ENCODE measurements around the gene GRM8.

Gene GRM8

GRCh38 chr7:126449611-126450268 is 803.0 kb downstream of the GRM8 start:
- Histone ChIP-seq H3K27me3 (ENCODE audit: control insufficient read depth in 1 of 2, insufficient read depth in 2 of 2, low read length in 2 of 2) (no peaks in the 10 kb centered on the region), H3K27ac (ENCODE audit: low read depth, low read length) (no peak overlapping the region), H3K4me3 (ENCODE audit: low read depth in 1 of 2, low read length in 2 of 2) (no peak overlapping the region), H3K36me3 (ENCODE audit: insufficient read depth, low read length) (no peaks in the 10 kb centered on the region), H3K9me3 (ENCODE audit: low read length) (no peaks in the 10 kb centered on the region), H3K9ac (ENCODE audit: low read length) (no peak overlapping the region), H3K4me1 (ENCODE audit: insufficient read depth, low read length) (no peaks in the 10 kb centered on the region)

- H3K36me3 ChIP-seq (ENCODE audit: insufficient read depth, low read length) = no peaks in the 10 kb centered on the region
- H3K27ac ChIP-seq (ENCODE audit: low read depth, low read length) = no peak overlapping the region
- H3K9ac ChIP-seq (ENCODE audit: low read length) = no peak overlapping the region
- no peaks in the 10 kb centered on the region for H3K9me3 ChIP-seq (ENCODE audit: low read length)
- H3K4me1 ChIP-seq (ENCODE audit: insufficient read depth, low read length) = no peaks in the 10 kb centered on the region
- no peak overlapping the region for H3K4me3 ChIP-seq (ENCODE audit: low read depth in 1 of 2, low read length in 2 of 2)
- H3K27me3 ChIP-seq (ENCODE audit: control insufficient read depth in 1 of 2, insufficient read depth in 2 of 2, low read length in 2 of 2) = no peaks in the 10 kb centered on the region
Observed at GRCh38 chr7:126447984-126448383, 804.8 kb downstream of the GRM8 start.

- H3K36me3 ChIP-seq (ENCODE audit: insufficient read depth, low read length) = no peaks in the 10 kb centered on the region
- H3K9ac ChIP-seq (ENCODE audit: low read length) = no peak overlapping the region
- no peaks in the 10 kb centered on the region for H3K4me1 ChIP-seq (ENCODE audit: insufficient read depth, low read length)
- H3K9me3 ChIP-seq (ENCODE audit: low read length) = no peaks in the 10 kb centered on the region
- H3K27ac ChIP-seq (ENCODE audit: low read depth, low read length) = no peak overlapping the region
- no peaks in the 10 kb centered on the region for H3K27me3 ChIP-seq (ENCODE audit: control insufficient read depth in 1 of 2, insufficient read depth in 2 of 2, low read length in 2 of 2)
- no peak overlapping the region for H3K4me3 ChIP-seq (ENCODE audit: low read depth in 1 of 2, low read length in 2 of 2)
Observed at GRCh38 chr7:126445991-126446390, 806.8 kb downstream of the GRM8 start.

GRCh38 chr7:126443951-126444350 is 808.8 kb downstream of the GRM8 start:
- no peaks in the 10 kb centered on the region for H3K36me3 ChIP-seq (ENCODE audit: insufficient read depth, low read length)
- no peak overlapping the region for H3K27ac ChIP-seq (ENCODE audit: low read depth, low read length)
- no peaks in the 10 kb centered on the region for H3K9me3 ChIP-seq (ENCODE audit: low read length)
- H3K27me3 ChIP-seq (ENCODE audit: control insufficient read depth in 1 of 2, insufficient read depth in 2 of 2, low read length in 2 of 2) = no peaks in the 10 kb centered on the region
- no peak overlapping the region for H3K9ac ChIP-seq (ENCODE audit: low read length)
- H3K4me3 ChIP-seq (ENCODE audit: low read depth in 1 of 2, low read length in 2 of 2) = no peak overlapping the region
- no peaks in the 10 kb centered on the region for H3K4me1 ChIP-seq (ENCODE audit: insufficient read depth, low read length)

DNA sequence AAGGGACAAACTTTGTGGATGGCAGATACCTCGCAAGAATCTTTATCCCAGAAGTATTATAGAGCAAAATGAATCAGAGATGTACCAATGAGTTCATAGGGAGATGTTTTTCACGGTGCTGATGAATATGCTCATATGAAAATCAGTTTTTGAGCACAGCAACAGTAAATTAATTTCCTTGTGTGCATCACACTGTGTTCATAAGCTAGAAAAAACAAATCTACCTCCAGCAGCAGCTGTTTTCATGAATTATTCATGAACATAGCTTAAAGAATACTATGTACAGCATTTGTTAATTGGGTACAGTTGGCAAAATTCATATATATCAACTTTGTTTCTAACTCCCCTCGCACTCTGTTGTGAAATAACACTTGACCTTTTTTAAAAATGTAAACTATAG is 809.8 kb downstream of the GRM8 start:
- no peaks in the 10 kb centered on the region for H3K9me3 ChIP-seq (ENCODE audit: low read length)
- no peak overlapping the region for H3K9ac ChIP-seq (ENCODE audit: low read length)
- no peaks in the 10 kb centered on the region for H3K27me3 ChIP-seq (ENCODE audit: control insufficient read depth in 1 of 2, insufficient read depth in 2 of 2, low read length in 2 of 2)

DNA sequence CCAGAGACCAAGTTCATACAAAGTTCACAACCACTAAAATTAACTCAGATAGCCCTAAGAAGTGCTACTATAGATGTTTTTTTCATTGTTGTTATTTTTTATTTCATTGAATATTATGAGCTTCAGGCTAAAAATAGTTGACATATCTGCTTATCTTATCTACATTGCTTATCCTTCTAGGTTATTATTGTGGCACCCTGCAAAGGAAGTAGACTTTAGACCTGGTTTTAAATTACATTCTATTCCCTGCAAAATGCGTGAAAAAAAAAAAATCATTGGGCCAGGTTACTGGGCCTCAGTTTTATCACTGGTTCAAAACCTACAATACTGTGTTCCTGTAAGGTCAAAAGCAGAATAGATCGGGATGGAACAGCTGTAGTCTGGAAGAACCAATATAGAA is 811.0 kb downstream of the GRM8 start:
- Histone ChIP-seq H3K27ac (ENCODE audit: low read depth, low read length) (no peak overlapping the region), H3K4me1 (ENCODE audit: insufficient read depth, low read length) (no peaks in the 10 kb centered on the region), H3K27me3 (ENCODE audit: control insufficient read depth in 1 of 2, insufficient read depth in 2 of 2, low read length in 2 of 2) (no peaks in the 10 kb centered on the region), H3K4me3 (ENCODE audit: low read depth in 1 of 2, low read length in 2 of 2) (no peak overlapping the region), H3K9ac (ENCODE audit: low read length) (no peak overlapping the region), H3K9me3 (ENCODE audit: low read length) (no peaks in the 10 kb centered on the region), H3K36me3 (ENCODE audit: insufficient read depth, low read length) (no peaks in the 10 kb centered on the region)

More for the DNA sequence above, 809.8 kb downstream of the GRM8 start:
- H3K27ac ChIP-seq (ENCODE audit: low read depth, low read length) = no peak overlapping the region
- H3K4me1 ChIP-seq (ENCODE audit: insufficient read depth, low read length) = no peaks in the 10 kb centered on the region
- no peaks in the 10 kb centered on the region for H3K36me3 ChIP-seq (ENCODE audit: insufficient read depth, low read length)
- H3K4me3 ChIP-seq (ENCODE audit: low read depth in 1 of 2, low read length in 2 of 2) = no peak overlapping the region

DNA sequence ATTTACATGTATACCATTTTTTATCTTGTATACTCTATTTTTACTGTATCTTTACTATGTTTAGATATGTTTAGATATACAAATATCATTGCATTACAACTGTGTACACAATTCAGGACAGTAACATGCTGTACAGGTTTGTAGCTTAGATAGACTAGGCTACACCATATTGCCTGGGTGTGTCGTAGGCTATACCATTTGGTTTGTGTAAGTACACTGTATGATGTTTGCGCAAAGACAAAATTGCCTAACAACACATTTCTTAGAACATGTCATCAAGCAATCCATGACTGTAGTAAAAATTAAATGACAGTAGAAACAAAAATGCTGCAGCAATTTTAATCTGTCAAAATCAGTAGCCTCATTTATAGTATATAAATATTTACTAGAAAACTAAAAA is 812.2 kb downstream of the GRM8 start:
- Histone ChIP-seq H3K27ac (ENCODE audit: low read depth, low read length) (no peak overlapping the region), H3K9ac (ENCODE audit: low read length) (no peak overlapping the region), H3K4me1 (ENCODE audit: insufficient read depth, low read length) (no peaks in the 10 kb centered on the region), H3K4me3 (ENCODE audit: low read depth in 1 of 2, low read length in 2 of 2) (no peak overlapping the region), H3K36me3 (ENCODE audit: insufficient read depth, low read length) (no peaks in the 10 kb centered on the region), H3K27me3 (ENCODE audit: control insufficient read depth in 1 of 2, insufficient read depth in 2 of 2, low read length in 2 of 2) (no peaks in the 10 kb centered on the region), H3K9me3 (ENCODE audit: low read length) (no peaks in the 10 kb centered on the region)

DNA sequence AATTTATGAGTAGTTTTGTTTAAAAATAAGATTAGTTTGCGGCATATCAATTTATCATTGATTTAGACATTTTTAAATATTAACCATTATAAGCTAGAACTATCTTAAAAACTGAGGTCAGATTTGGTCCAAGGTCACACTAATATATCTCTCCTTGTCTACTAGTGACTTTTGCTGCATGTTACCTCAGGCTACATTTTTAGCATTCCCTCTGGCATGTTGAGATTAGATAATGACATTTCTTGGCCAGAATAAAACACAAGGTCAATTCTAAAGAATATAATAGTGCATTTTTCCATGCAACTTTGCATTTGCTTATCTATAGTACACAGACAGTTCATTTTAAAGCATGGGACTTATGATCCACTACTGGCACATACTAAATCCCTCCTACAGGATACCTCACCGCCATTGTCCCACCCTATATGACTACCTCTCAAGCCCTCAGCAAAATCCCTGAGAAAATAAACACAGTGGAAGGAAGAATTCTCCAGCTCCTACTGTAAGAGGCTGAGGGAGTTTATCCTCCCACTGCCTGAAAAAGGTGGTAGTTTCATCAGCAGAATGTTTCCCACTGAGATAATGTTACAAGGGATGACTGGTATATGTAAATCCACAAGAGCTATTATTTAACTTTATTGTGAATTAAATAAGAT is 816.4 kb downstream of the GRM8 start:
- no peak overlapping the region for H3K27ac ChIP-seq (ENCODE audit: low read depth, low read length)
- no peak overlapping the region for H3K4me3 ChIP-seq (ENCODE audit: low read depth in 1 of 2, low read length in 2 of 2)
- H3K27me3 ChIP-seq (ENCODE audit: control insufficient read depth in 1 of 2, insufficient read depth in 2 of 2, low read length in 2 of 2) = no peaks in the 10 kb centered on the region
- H3K4me1 ChIP-seq (ENCODE audit: insufficient read depth, low read length) = no peaks in the 10 kb centered on the region
- no peak overlapping the region for H3K9ac ChIP-seq (ENCODE audit: low read length)
- no peaks in the 10 kb centered on the region for H3K36me3 ChIP-seq (ENCODE audit: insufficient read depth, low read length)
- H3K9me3 ChIP-seq (ENCODE audit: low read length) = no peaks in the 10 kb centered on the region

GRCh38 chr7:126426652-126427051 is 826.1 kb downstream of the GRM8 start:
- no peak overlapping the region for H3K4me3 ChIP-seq (ENCODE audit: low read depth in 1 of 2, low read length in 2 of 2)
- H3K4me1 ChIP-seq (ENCODE audit: insufficient read depth, low read length) = no peaks in the 10 kb centered on the region
- H3K9ac ChIP-seq (ENCODE audit: low read length) = no peak overlapping the region
- H3K27ac ChIP-seq (ENCODE audit: low read depth, low read length) = no peak overlapping the region
- no peaks in the 10 kb centered on the region for H3K36me3 ChIP-seq (ENCODE audit: insufficient read depth, low read length)
- H3K27me3 ChIP-seq (ENCODE audit: control insufficient read depth in 1 of 2, insufficient read depth in 2 of 2, low read length in 2 of 2) = no peaks in the 10 kb centered on the region
- H3K9me3 ChIP-seq (ENCODE audit: low read length) = no peaks in the 10 kb centered on the region

GRCh38 chr7:126424985-126425384 is 827.8 kb downstream of the GRM8 start:
- H3K9ac ChIP-seq (ENCODE audit: low read length) = no peak overlapping the region
- no peaks in the 10 kb centered on the region for H3K4me1 ChIP-seq (ENCODE audit: insufficient read depth, low read length)
- no peak overlapping the region for H3K4me3 ChIP-seq (ENCODE audit: low read depth in 1 of 2, low read length in 2 of 2)
- no peaks in the 10 kb centered on the region for H3K27me3 ChIP-seq (ENCODE audit: control insufficient read depth in 1 of 2, insufficient read depth in 2 of 2, low read length in 2 of 2)
- H3K36me3 ChIP-seq (ENCODE audit: insufficient read depth, low read length) = no peaks in the 10 kb centered on the region
- no peaks in the 10 kb centered on the region for H3K9me3 ChIP-seq (ENCODE audit: low read length)
- no peak overlapping the region for H3K27ac ChIP-seq (ENCODE audit: low read depth, low read length)

DNA sequence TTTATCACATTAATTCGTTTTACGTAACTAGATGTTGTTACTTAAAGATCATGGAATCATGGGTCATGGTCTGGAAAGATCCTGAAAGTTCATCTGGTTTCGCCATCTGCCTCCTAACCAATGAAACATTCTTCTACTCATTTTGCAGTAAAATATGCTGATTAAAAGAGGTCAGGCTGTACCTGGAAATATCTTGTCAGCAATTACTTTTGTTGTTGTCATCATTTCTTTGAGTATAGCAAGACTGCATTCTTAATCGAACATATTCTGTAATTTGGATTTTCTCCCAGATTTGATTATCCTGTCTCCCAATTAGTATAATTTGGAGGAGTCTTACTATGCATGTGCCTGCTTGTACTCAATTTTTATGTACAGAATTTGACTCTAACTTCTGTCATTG is 833.7 kb downstream of the GRM8 start:
- Histone ChIP-seq H3K9me3 (ENCODE audit: low read length) (no peaks in the 10 kb centered on the region), H3K9ac (ENCODE audit: low read length) (no peak overlapping the region), H3K4me3 (ENCODE audit: low read depth in 1 of 2, low read length in 2 of 2) (no peak overlapping the region), H3K4me1 (ENCODE audit: insufficient read depth, low read length) (no peaks in the 10 kb centered on the region), H3K27me3 (ENCODE audit: control insufficient read depth in 1 of 2, insufficient read depth in 2 of 2, low read length in 2 of 2) (no peaks in the 10 kb centered on the region), H3K27ac (ENCODE audit: low read depth, low read length) (no peak overlapping the region), H3K36me3 (ENCODE audit: insufficient read depth, low read length) (no peaks in the 10 kb centered on the region)

DNA sequence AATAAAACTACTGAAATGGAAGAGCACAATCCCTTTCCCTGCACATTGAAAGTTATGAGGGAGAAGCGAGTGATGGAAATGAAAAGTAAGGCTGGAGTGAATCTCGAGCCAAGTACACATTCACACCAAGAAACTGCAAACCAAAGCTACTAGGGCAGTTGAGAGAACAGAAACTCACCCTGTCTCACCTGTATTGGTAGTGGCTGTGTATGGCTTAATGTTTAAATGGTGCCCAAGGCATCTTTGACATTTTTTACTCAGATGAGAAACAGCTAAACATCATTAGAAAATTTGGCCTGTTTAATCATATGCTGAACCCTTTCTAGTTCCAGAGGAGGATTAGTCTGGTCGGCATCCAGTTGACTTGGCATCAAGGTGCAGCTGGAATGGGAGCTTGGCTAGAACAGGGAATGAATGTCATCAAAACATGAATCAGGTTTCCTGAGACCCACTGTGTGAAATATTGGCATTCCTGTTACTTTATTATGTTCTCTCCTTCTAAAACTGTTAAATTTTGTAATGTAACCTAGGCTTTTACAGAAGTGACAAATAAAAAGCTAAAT is 840.8 kb downstream of the GRM8 start:
- no peaks in the 10 kb centered on the region for H3K27me3 ChIP-seq (ENCODE audit: control insufficient read depth in 1 of 2, insufficient read depth in 2 of 2, low read length in 2 of 2)

More for the DNA sequence above, 840.8 kb downstream of the GRM8 start:
- no peaks in the 10 kb centered on the region for H3K4me1 ChIP-seq (ENCODE audit: insufficient read depth, low read length)
- no peaks in the 10 kb centered on the region for H3K9me3 ChIP-seq (ENCODE audit: low read length)
- H3K9ac ChIP-seq (ENCODE audit: low read length) = no peak overlapping the region
- no peak overlapping the region for H3K4me3 ChIP-seq (ENCODE audit: low read depth in 1 of 2, low read length in 2 of 2)
- no peak overlapping the region for H3K27ac ChIP-seq (ENCODE audit: low read depth, low read length)
- no peaks in the 10 kb centered on the region for H3K36me3 ChIP-seq (ENCODE audit: insufficient read depth, low read length)
